DMS 273 (cell line): Measurements from ENCODE around the gene FAM171A2.
A peak's percentile ranks its signal among the peaks of the same experiment; 100 is the strongest.
"Not testable (repeated sequence)": the region's sequence is repeated elsewhere in the genome, so short reads cannot be mapped to it uniquely, and the experiment has no call there.

Source experiments
- DNase-seq: peaks from one replicate; lab custom pipeline; 2025; ENCODE audit not compliant: unreplicated experiment; lab: John Stamatoyannopoulos, UW

The FAM171A2 gene

GRCh38 chr17:44347206-44348055 is 16.2 kb downstream of the FAM171A2 start:
- DNase-seq: not testable (repeated sequence)

- no peak for DNase-seq
These were observed 17.4 kb downstream of the FAM171A2 start for GRCh38 chr17:44346064-44346844.

DNA sequence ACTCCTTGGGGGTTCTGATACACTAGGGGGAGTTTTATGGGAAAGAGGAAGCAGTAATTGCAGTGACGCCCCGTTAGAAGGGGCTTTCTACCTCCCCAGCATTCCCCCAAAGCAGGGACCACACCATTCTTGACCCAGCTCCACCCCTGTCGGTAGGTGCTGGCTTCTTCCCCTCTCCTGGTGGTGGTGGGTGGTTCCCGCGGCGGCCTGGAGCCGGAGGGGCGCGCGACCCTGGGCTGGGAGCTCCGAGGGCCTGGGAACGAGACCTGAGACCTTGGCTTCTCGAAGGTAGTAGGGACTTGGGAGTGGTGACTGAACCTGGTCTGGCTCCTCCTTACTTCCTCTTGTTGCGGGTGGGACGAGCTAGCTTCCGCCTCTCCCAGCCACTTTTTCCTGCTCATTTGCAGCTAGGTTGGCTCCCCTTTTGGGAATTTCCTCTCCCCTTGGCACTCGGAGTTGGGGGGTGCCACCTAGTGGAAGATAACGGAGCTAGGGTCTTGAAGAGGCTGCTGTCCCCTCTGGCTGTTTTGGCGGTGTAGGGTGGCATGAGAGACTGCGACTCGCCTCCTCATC is 18.1 kb downstream of the FAM171A2 start:
- peak; percentile 92 for DNase-seq

GRCh38 chr17:44344939-44345453 is 18.7 kb downstream of the FAM171A2 start, which contains the start of gene GRN:
TSS of gene GRN (plus strand) at chr17:44345302. CDS start at chr17:44349165, 3,863 bp downstream.
- peak; percentile 99 for DNase-seq

GRCh38 chr17:44343510-44344209 is 20.0 kb downstream of the FAM171A2 start:
- no peak for DNase-seq

DNA sequence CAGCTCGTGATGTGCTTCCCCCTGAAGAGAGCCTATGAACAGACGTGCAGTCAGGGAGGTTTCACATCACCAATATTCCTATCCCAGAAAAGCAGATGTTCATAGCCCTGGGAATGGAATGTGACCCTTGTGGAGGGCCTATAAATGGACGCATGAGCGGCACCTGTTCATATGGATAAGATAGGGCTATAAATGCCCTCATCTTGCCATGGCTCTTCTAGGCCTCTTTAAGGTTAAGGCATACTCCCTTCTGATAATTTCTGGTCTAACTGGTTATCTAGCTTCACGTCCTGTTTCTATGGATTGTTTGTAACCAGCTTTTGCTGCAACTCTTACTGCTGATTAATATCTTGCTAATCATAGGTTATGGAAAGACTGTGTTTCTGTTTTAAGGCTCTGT is 23.1 kb downstream of the FAM171A2 start:
- not testable (repeated sequence) for DNase-seq

DNA sequence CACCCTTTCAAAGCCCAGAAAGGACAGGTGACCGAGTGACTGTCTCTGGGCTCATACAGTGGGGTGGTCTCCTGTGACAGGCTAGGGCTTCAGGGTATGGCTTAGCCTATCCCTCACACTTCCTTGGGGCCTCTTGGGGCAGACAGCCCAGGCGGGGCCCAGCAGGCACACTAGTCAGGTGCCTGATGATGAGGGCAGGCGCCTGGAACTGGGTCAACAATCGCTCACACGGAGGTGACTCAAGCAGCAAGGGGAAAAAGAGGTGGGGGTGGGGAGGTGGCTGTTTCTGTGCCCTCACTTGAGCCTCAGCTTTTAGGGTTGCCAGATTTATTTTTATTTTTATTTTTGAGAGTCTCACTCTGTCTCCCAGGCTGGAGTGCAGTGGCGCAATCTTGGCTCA is 25.0 kb downstream of the FAM171A2 start:
- no peak for DNase-seq

GRCh38 chr17:44335968-44336367 is 27.7 kb downstream of the FAM171A2 start:
- no peak for DNase-seq

DNA sequence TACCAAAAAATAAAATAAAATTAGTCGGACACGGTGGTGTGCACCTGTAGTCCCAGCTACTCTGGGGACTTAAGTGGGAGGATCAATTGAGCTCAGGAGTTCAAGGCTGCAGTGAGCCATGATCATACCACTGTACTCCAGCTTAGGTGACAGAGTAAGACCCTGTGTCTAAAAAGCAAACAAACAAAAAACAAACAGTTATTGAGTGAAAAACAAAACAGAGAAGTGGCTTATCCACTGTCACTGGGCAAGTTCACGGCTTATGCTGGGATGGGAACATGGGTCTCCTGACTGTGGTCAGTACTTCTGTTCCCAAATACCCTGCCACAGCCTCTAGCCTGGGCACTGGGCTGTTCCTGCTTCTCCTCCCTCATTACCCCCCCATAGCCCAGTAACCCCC is 28.1 kb downstream of the FAM171A2 start:
- no peak for DNase-seq

DNA sequence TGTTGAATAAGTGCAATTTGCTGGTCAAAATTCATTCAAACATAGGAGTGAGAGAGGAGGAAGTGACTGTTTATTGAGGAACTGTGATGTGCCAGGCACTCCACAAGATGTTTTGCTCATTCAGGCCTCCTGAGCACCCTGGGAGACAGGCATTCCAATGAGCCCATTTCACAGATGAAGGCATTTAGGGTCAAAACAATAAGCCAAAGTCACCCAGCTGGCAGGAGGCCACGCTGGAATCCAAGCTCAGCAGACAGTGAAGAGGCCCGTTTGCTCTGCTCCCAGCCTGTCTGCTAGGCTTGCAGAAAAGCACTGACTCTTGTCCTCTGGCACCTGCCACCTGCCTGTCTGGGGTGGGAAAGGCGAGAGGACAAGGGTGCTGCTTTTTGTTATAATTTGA is 28.9 kb downstream of the FAM171A2 start:
- no peak for DNase-seq

GRCh38 chr17:44334315-44334714 is 29.3 kb downstream of the FAM171A2 start:
- no peak for DNase-seq

DNA sequence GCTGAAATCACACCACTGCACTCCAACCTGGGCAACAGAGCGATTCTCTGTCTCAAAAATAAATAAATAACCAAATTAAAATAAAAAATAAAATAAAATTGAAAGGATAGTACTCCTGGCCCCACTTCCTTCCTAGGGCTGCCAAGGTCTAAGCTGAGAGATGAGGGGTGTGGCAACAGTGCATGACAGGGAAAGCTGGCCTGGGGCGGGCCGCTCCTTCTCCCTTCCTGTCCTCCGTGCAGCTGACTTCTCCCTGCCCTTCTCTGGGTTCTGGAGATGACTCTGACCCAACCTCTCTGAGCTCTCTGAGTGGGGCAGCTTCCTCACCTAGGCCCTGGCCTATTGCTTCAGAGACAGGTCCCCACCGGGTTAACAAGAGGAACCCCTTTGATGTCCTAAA is 30.3 kb downstream of the FAM171A2 start:
- no peak for DNase-seq

DNA sequence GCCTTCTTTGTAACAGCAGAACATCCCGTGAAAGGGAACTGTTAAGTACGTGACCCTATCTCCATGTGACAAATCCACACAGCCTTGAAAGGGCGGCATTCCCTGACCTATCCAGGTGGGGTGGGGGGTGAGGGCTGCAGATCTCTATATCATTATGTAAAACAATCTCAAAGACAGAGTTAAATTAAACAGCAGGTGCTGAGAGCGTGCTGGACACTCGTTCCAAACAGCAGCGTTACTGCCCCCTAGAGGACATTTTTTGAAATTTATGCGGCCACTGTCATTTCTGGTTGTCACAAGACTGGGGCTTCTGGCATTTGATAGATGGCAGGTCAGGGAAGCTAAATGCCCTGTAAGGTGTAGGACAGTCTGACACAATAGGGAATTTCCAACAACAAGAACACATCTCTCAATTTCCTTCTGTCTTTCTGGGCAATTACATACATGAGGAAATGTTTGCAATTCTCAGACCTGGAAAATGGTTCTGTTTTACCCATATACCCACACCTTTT is 32.3 kb downstream of the FAM171A2 start:
- DNase-seq: peak; percentile 91

GRCh38 chr17:44330263-44330662 is 33.4 kb downstream of the FAM171A2 start:
- DNase-seq: not testable (repeated sequence)

DNA sequence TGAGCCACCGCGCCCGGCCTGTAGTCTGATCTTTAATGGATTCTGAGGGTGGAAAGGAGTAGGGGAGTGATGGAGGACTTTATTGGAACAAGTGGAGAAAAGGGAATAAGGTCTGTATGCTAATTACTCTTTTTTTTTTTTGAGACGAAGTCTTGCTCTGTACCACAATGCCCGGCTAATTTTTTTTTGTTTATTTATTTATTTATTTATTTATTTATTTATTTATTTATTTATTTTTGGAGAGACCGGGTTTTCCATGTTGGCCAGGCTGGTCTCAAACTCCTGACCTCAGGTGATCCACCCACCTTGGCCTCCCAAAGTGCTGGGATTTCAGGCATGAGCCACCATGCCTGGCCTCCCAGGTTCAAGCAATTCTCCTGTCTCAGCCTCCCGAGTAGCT is 34.1 kb downstream of the FAM171A2 start:
- not testable (repeated sequence) for DNase-seq

DNA sequence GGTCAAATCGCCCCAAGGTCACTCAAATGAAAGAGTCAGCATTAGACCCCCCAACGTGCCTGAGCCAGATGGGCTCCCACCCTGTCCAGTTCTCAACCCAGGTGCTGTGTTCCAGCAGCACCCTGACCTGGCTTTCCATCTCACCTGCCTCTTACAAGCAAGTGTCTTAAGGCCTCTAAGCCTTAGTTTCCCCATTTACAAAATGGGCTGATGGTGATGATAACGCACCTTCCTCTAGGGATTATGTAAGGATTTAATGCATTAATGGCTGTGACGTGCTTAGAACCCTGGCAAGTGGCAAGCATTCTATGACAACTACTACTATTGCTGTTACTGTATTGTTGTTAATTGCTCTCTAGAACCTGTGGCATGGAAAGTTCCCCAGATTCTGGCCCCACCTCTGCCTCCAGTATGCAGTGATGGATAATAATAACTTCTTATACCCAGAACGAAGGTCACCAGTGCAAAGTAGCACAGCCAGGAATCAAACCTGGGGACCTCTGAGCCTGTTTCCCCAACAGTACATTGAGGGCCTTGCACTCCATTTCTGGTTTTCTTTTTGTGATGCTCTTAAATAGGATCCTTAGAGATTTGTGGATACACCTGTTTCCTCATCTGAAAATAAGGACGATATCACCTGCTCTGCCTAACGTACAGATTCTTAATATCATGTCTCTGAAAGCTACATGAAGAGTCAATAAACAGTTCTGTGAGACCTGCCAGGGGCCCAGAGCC is 35.8 kb downstream of the FAM171A2 start:
- DNase-seq: no peak

- peak; percentile 98 for DNase-seq
These were observed 36.7 kb downstream of the FAM171A2 start for GRCh38 chr17:44326861-44327444.

DNA sequence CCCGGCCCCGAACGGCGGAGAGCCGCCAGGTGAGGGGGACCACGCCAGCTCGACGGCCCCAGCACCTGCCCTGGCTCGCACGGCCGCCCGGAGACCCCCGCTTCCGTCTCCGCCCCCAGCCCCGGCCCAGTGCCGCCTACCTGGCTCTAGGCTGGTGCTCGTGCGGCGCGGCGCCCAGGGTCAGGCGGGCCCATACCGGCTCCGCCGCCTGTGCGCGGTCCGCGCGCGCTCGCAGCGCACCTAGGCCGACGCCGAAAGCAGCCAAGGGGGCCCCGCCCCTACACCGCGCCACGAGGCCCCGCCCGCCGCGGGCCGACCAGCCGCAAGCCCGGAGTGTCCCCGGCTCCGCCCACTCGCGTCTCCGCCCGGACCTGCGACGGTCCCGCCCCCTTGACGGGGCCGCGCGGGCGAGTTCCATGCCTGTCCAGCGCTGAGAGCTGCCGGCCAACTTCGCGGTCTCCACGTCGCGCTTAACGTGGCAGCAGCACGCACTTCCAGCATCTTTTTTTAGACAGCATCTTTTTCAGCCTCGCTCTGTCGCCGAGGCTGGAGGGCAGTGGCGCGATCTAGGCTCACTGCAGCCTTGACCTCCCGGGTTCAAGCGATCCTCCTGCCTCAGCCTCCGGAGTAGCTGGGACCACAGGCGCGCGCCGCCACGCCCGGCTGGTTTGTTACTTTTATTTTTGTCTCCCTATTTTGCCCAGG is 38.9 kb downstream of the FAM171A2 start, which contains the start of gene SLC25A39:
Gene SLC25A39 (minus strand): TSS at position 253 of the 705 bp plus-strand sequence. CDS start 1,261 bp downstream, outside the sequence.
- DNase-seq: peak; percentile 98

GRCh38 chr17:44324092-44324570 is 39.5 kb downstream of the FAM171A2 start:
- peak; percentile 61 for DNase-seq
